Neuronal stem cell (in vitro differentiated cells): ENCODE results near the gene SNX15. TPM values are rescaled to one million over a fixed set of nuclear protein-coding genes. Genes with fewer than 3 reads are reported as not detected.
"Not testable (repeated sequence)": the region's sequence is repeated elsewhere in the genome, so short reads cannot be mapped to it uniquely, and the experiment has no call there.

Source experiments
- DNase-seq: peaks from one replicate; pipeline ENCODE4 v3.0.0-alpha.2; 2013; ENCODE audit warnings: low spot score
- H2AFZ ChIP-seq: one replicate; pipeline ENCODE4 v1.6.1; 2013; ENCODE audit warnings: mild to moderate bottlenecking, low read length, inconsistent platforms
- H2AK5ac ChIP-seq: 2 replicates; pipeline ENCODE4 v1.6.1; 2013; ENCODE audit warnings: low read depth, mild to moderate bottlenecking, inconsistent platforms, low read length, moderate library complexity, mixed read lengths
- H2BK120ac ChIP-seq: 2 replicates; pipeline ENCODE4 v1.6.1; 2013; ENCODE audit warnings: low read depth, mild to moderate bottlenecking, inconsistent platforms, low read length, moderate library complexity, mixed read lengths
- H2BK12ac ChIP-seq: one replicate; pipeline ENCODE4 v1.6.1; 2013; ENCODE audit warnings: low read length, inconsistent platforms
- H2BK15ac ChIP-seq: 2 replicates; pipeline ENCODE4 v1.6.1; 2013; ENCODE audit warnings: mild to moderate bottlenecking, low read length, inconsistent platforms, mixed read lengths
- H2BK5ac ChIP-seq: one replicate; pipeline ENCODE4 v1.6.1; 2013; ENCODE audit warnings: inconsistent platforms, mild to moderate bottlenecking, low read length, moderate library complexity
- H3K14ac ChIP-seq: one replicate; pipeline ENCODE4 v1.6.1; 2013; ENCODE audit warnings: low read length, inconsistent platforms
- H3K18ac ChIP-seq: 2 replicates; pipeline ENCODE4 v1.6.1; 2013; ENCODE audit warnings: low read length, inconsistent platforms
- H3K23ac ChIP-seq: 2 replicates; pipeline ENCODE4 v1.6.1; 2013; ENCODE audit warnings: low read depth, mild to moderate bottlenecking, mixed read lengths, low read length, inconsistent platforms; ENCODE audit not compliant: poor library complexity
- H3K27ac ChIP-seq: replicated peaks from 3 replicates; pipeline ENCODE4 v1.5.1; 2013; ENCODE audit warnings: low read length, inconsistent platforms
- H3K27me3 ChIP-seq, 3 experiments: 2 replicates each; pipeline ENCODE4 v1.6.1; 2013; ENCODE audit warnings: low read length in 3 of 3, mild to moderate bottlenecking in 2 of 3, inconsistent platforms in 1 of 3, low read depth in 1 of 3, mixed read lengths in 1 of 3, moderate library complexity in 1 of 3; ENCODE audit not compliant: control insufficient read depth in 3 of 3, insufficient read depth in 3 of 3
- H3K36me3 ChIP-seq, 2 donors: replicated peaks in 1 of 2; 2 replicates each; pipeline ENCODE4 v1.6.1; 2013; ENCODE audit warnings: low read length in 2 of 2; ENCODE audit not compliant: control insufficient read depth in 2 of 2, insufficient read depth in 2 of 2
- H3K4ac ChIP-seq: 2 replicates; pipeline ENCODE4 v1.6.1; 2013; ENCODE audit warnings: inconsistent platforms, mild to moderate bottlenecking, low read length, moderate library complexity
- H3K4me1 ChIP-seq, 2 donors: 1 replicate in 1 of 2; 2 replicates in 1 of 2; pipeline ENCODE4 v1.6.1; 2013; ENCODE audit warnings: low read length in 2 of 2, low read depth in 1 of 2; ENCODE audit not compliant: control insufficient read depth in 2 of 2, insufficient read depth in 1 of 2
- H3K4me2 ChIP-seq: one replicate; pipeline ENCODE4 v1.6.1; 2013; ENCODE audit warnings: mild to moderate bottlenecking, low read length, inconsistent platforms; ENCODE audit not compliant: insufficient read depth, poor library complexity, severe bottlenecking
- H3K4me3 ChIP-seq, 2 donors: 2 replicates each; pipeline ENCODE4 v1.5.1; 2013; ENCODE audit warnings: low read length in 2 of 2, mild to moderate bottlenecking in 2 of 2, inconsistent platforms in 1 of 2, moderate library complexity in 1 of 2
- H3K79me1 ChIP-seq: one replicate; pipeline ENCODE4 v1.6.1; 2013; ENCODE audit warnings: low read depth, mild to moderate bottlenecking, inconsistent platforms, low read length, moderate library complexity
- H3K9ac ChIP-seq: one replicate; pipeline ENCODE4 v1.6.1; 2013; ENCODE audit warnings: mild to moderate bottlenecking, low read depth, low read length, inconsistent platforms; ENCODE audit not compliant: poor library complexity
- H3K9me3 ChIP-seq, 2 donors: replicated peaks in 1 of 2; 2 replicates each; pipeline versions ENCODE3 to v1.6.1; 2013; ENCODE audit warnings: low read length in 2 of 2, mild to moderate bottlenecking in 2 of 2, inconsistent platforms in 1 of 2, low read depth in 1 of 2, mixed read lengths in 1 of 2, moderate library complexity in 1 of 2; ENCODE audit not compliant: control insufficient read depth in 2 of 2, insufficient read depth in 1 of 2
- H4K8ac ChIP-seq: one replicate; pipeline ENCODE4 v1.6.1; 2013; ENCODE audit warnings: low read depth, mild to moderate bottlenecking, inconsistent platforms, low read length, moderate library complexity
- H4K91ac ChIP-seq: one replicate; pipeline ENCODE4 v1.6.1; 2013; ENCODE audit warnings: low read length, low read depth, mild to moderate bottlenecking, inconsistent platforms; ENCODE audit not compliant: poor library complexity
- WGBS, 2 donors: extraction: QIAGEN DNeasy Blood & Tissue Kit; methylation state at CpG; one replicate each; pipeline ENCODE4 v1.1.7; 2013; ENCODE audit warnings: missing lambda C conversion rate in 2 of 2, mixed read lengths in 1 of 2; ENCODE audit not compliant: insufficient read length in 2 of 2, insufficient replicate concordance in 1 of 2; ENCODE audit errors: extremely low coverage in 2 of 2; 5-methylcytosine and 5-hydroxymethylcytosine counted together
- polyA plus RNA-seq, 2 experiments: library from polyadenylated mRNA; stranded (reverse); fragments of 200-250 nt; gene quantifications; one replicate each; pipeline ENCODE4 v1.2.3, GENCODE V29; 2013

The SNX15 gene
- polyA plus RNA-seq (2013, experiment 1 of 2) = 15.9 TPM
- polyA plus RNA-seq (2013, experiment 2 of 2) = 17.1 TPM

- no peak within 1 kb of the TSS for H4K8ac ChIP-seq
- no peak within 1 kb of the TSS for H4K91ac ChIP-seq
- H3K18ac ChIP-seq = peak within 1 kb of the TSS; percentile 98
- H3K9ac ChIP-seq = peak within 1 kb of the TSS; percentile 87
- no CpG with 5 or more reads among the region's 51 CpGs for WGBS, 2 donors
- H2BK5ac ChIP-seq = no peak within 1 kb of the TSS
- peaks cover 3 to 6% of the 10 kb centered on the region in 2 donors for H3K4me1 ChIP-seq
- H3K4ac ChIP-seq = no peak within 1 kb of the TSS
- DNase-seq = peak; percentile 95
- H3K9me3 ChIP-seq = no peaks in the 10 kb centered on the region
- H3K4me3 ChIP-seq = peak within 1 kb of the TSS; percentile 82 to 92
- H2BK15ac ChIP-seq = no peak within 1 kb of the TSS
- H3K23ac ChIP-seq = no peak within 1 kb of the TSS
- peak within 1 kb of the TSS; percentile 98 for H2AFZ ChIP-seq
- no peaks in the 10 kb centered on the region for H3K27me3 ChIP-seq
- no peaks in the 10 kb centered on the region for H3K79me1 ChIP-seq
- H3K14ac ChIP-seq = no peak within 1 kb of the TSS
- peak within 1 kb of the TSS; percentile 72 for H3K4me2 ChIP-seq
- no peak within 1 kb of the TSS for H2BK120ac ChIP-seq
- H2AK5ac ChIP-seq = no peak within 1 kb of the TSS
- H2BK12ac ChIP-seq = no peak within 1 kb of the TSS
- peak within 1 kb of the TSS; percentile 83 for H3K27ac ChIP-seq
- H3K36me3 ChIP-seq = peaks cover 4% of the 10 kb centered on the region in 2 donors
Observed at GRCh38 chr11:65027213-65028067, at the start of gene SNX15. SNX15 (plus strand) TSS chr11:65027439; CDS start chr11:65027538, 99 bp downstream.

- not testable (repeated sequence) for H3K14ac ChIP-seq, H2BK5ac ChIP-seq, H2BK120ac ChIP-seq, H2BK15ac ChIP-seq, H2AFZ ChIP-seq, H3K4me1 ChIP-seq, H3K4ac ChIP-seq, H3K27me3 ChIP-seq, H2AK5ac ChIP-seq, H3K36me3 ChIP-seq, DNase-seq, H4K91ac ChIP-seq, H3K79me1 ChIP-seq, H3K4me2 ChIP-seq, H3K9ac ChIP-seq, H2BK12ac ChIP-seq, H3K23ac ChIP-seq, H4K8ac ChIP-seq, H3K18ac ChIP-seq, H3K9me3 ChIP-seq, H3K27ac ChIP-seq, H3K4me3 ChIP-seq
- no CpG with 5 or more reads among the region's 5 CpGs for WGBS, 2 donors
Observed at GRCh38 chr11:64983339-64983738, 43.9 kb upstream of the SNX15 start.

- H2AK5ac ChIP-seq = no peak overlapping the region
- no peak overlapping the region for H3K14ac ChIP-seq
- no peak overlapping the region for H3K4me2 ChIP-seq
- no peaks in the 10 kb centered on the region for H3K27me3 ChIP-seq
- peaks cover 0 to 6% of the 10 kb centered on the region in 2 donors for H3K4me1 ChIP-seq
- H3K9ac ChIP-seq = no peak overlapping the region
- peak overlapping the region; percentile 18 for H2AFZ ChIP-seq
- no peak overlapping the region for H2BK120ac ChIP-seq
- no peaks in the 10 kb centered on the region for H3K36me3 ChIP-seq
- H2BK5ac ChIP-seq = peak overlapping the region; percentile 42
- no peaks in the 10 kb centered on the region for H3K79me1 ChIP-seq
- no peak overlapping the region for H2BK15ac ChIP-seq
- DNase-seq = no peak
- no peak overlapping the region for H3K23ac ChIP-seq
- H3K9me3 ChIP-seq = no peaks in the 10 kb centered on the region
- H3K4me3 ChIP-seq = no peak overlapping the region
- WGBS, 2 donors = no CpG with 5 or more reads among the region's 6 CpGs
- no peak overlapping the region for H2BK12ac ChIP-seq
- H3K27ac ChIP-seq = no peak overlapping the region
- no peak overlapping the region for H3K4ac ChIP-seq
- no peak overlapping the region for H4K8ac ChIP-seq
- H4K91ac ChIP-seq = no peak overlapping the region
- H3K18ac ChIP-seq = no peak overlapping the region
Observed at GRCh38 chr11:64987998-64988854, 39.0 kb upstream of the SNX15 start.

- no peak overlapping the region for H3K4me2 ChIP-seq
- H2AFZ ChIP-seq = peak overlapping the region; percentile 57
- H3K4me1 ChIP-seq = peaks cover 0 to 6% of the 10 kb centered on the region in 2 donors
- no peak for DNase-seq
- no peak overlapping the region for H3K4ac ChIP-seq
- H3K4me3 ChIP-seq = no peak overlapping the region
- no peak overlapping the region for H3K27ac ChIP-seq
- no CpG with 5 or more reads among the region's 13 CpGs for WGBS, 2 donors
- peak overlapping the region; percentile 89 for H3K18ac ChIP-seq
- no peak overlapping the region for H4K8ac ChIP-seq
- peak overlapping the region; percentile 33 for H2AK5ac ChIP-seq
- H2BK15ac ChIP-seq = no peak overlapping the region
- peaks cover 0 to 3% (median 0%) of the 10 kb centered on the region in 3 experiments for H3K27me3 ChIP-seq
- H3K14ac ChIP-seq = no peak overlapping the region
- H3K23ac ChIP-seq = peak overlapping the region; percentile 27
- H3K36me3 ChIP-seq = no peaks in the 10 kb centered on the region
- H4K91ac ChIP-seq = no peak overlapping the region
- H3K9me3 ChIP-seq = no peaks in the 10 kb centered on the region
- no peak overlapping the region for H2BK12ac ChIP-seq
- peak overlapping the region; percentile 42 for H2BK5ac ChIP-seq
- no peak overlapping the region for H3K9ac ChIP-seq
- no peak overlapping the region for H2BK120ac ChIP-seq
- H3K79me1 ChIP-seq = no peaks in the 10 kb centered on the region
Observed at GRCh38 chr11:64989416-64989815, 37.8 kb upstream of the SNX15 start.
